ENCODE results near the gene NKRF.

The NKRF gene

GRCh38 chrX:119574394-119575266 lies 31.6 kb downstream of the NKRF start, which contains the start of gene UBE2A (continued):
- TF ChIP-seq, protein P1, sequence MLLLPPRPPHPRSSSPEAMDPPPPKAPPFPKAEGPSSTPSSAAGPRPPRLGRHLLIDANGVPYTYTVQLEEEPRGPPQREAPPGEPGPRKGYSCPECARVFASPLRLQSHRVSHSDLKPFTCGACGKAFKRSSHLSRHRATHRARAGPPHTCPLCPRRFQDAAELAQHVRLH (tag by site-specific recombination; IDR thresholded peaks at IDR 0.05) = peak; percentile 68; the same call in 1 of the 2 replicates
- no peak for TF ChIP-seq ZNF266 (tag by site-specific recombination; IDR thresholded peaks at IDR 0.05; ENCODE audit: low read depth)
- TF ChIP-seq ZSCAN4 (tag by site-specific recombination; IDR thresholded peaks at IDR 0.05) = peak; percentile 20; the same call in 1 of the 2 replicates
- 0 out of 2 replicates have a peak, but pooled peaks have one; percentile 42 for TF ChIP-seq ZBTB11 (tag by site-specific recombination; conservative IDR thresholded peaks at IDR 0.05; ENCODE audit: low read depth)
- TF ChIP-seq ZNF473 (tag by site-specific recombination; IDR thresholded peaks at IDR 0.05) = no peak
- TF ChIP-seq ZNF341 (tag by site-specific recombination; IDR thresholded peaks at IDR 0.05; ENCODE audit: low read depth) = peak; percentile 90
- TF ChIP-seq BCL11B (tag by site-specific recombination; IDR thresholded peaks at IDR 0.05; ENCODE audit: low read depth) = 0 out of 2 replicates have a peak, but pooled peaks have one; percentile 7
- peak; percentile 42; the same call in 1 of the 2 replicates for TF ChIP-seq INSM2 (tag by site-specific recombination; IDR thresholded peaks at IDR 0.05)
- peak; percentile 95 for TF ChIP-seq ZNF629 (tag by site-specific recombination; IDR thresholded peaks at IDR 0.05)
- TF ChIP-seq KLF1 (tag by site-specific recombination; IDR thresholded peaks at IDR 0.05) = peak; percentile 75; the same call in 1 of the 2 replicates
- no peak for TF ChIP-seq ZNF791 (tag by site-specific recombination; IDR thresholded peaks at IDR 0.05)
- TF ChIP-seq KLF9 (tag by site-specific recombination; IDR thresholded peaks at IDR 0.05; ENCODE audit: low read depth) = peak; percentile 74
- TF ChIP-seq ZNF76 (tag by site-specific recombination; IDR thresholded peaks at IDR 0.05; ENCODE audit: borderline replicate concordance, low read depth) = peak; percentile 74
- peak; percentile 43 for TF ChIP-seq CTCF (tag by site-specific recombination; IDR thresholded peaks at IDR 0.05)
- TF ChIP-seq, protein P2, sequence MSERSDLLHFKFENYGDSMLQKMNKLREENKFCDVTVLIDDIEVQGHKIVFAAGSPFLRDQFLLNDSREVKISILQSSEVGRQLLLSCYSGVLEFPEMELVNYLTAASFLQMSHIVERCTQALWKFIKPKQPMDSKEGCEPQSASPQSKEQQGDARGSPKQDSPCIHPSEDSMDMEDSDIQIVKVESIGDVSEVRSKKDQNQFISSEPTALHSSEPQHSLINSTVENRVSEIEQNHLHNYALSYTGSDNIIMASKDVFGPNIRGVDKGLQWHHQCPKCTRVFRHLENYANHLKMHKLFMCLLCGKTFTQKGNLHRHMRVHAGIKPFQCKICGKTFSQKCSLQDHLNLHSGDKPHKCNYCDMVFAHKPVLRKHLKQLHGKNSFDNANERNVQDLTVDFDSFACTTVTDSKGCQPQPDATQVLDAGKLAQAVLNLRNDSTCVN (tag by site-specific recombination; optimal IDR thresholded peaks at IDR 0.05) = peak; percentile 72
- TF ChIP-seq RBAK (tag by site-specific recombination; IDR thresholded peaks at IDR 0.05) = no peak
- TF ChIP-seq ZNF626 (tag by site-specific recombination; IDR thresholded peaks at IDR 0.05) = no peak
- TF ChIP-seq ZBTB17 (tag by site-specific recombination; IDR thresholded peaks at IDR 0.05) = peak; percentile 97
- no peak for TF ChIP-seq ZNF350 (tag by site-specific recombination; IDR thresholded peaks at IDR 0.05)
- TF ChIP-seq WT1 (tag by site-specific recombination; IDR thresholded peaks at IDR 0.05) = peak; percentile 47; the same call in 1 of the 2 replicates
- peak; percentile 48; the same call in 1 of the 2 replicates for TF ChIP-seq ZNF561 (tag by site-specific recombination; IDR thresholded peaks at IDR 0.05; ENCODE audit: borderline replicate concordance)
- TF ChIP-seq, protein P3, sequence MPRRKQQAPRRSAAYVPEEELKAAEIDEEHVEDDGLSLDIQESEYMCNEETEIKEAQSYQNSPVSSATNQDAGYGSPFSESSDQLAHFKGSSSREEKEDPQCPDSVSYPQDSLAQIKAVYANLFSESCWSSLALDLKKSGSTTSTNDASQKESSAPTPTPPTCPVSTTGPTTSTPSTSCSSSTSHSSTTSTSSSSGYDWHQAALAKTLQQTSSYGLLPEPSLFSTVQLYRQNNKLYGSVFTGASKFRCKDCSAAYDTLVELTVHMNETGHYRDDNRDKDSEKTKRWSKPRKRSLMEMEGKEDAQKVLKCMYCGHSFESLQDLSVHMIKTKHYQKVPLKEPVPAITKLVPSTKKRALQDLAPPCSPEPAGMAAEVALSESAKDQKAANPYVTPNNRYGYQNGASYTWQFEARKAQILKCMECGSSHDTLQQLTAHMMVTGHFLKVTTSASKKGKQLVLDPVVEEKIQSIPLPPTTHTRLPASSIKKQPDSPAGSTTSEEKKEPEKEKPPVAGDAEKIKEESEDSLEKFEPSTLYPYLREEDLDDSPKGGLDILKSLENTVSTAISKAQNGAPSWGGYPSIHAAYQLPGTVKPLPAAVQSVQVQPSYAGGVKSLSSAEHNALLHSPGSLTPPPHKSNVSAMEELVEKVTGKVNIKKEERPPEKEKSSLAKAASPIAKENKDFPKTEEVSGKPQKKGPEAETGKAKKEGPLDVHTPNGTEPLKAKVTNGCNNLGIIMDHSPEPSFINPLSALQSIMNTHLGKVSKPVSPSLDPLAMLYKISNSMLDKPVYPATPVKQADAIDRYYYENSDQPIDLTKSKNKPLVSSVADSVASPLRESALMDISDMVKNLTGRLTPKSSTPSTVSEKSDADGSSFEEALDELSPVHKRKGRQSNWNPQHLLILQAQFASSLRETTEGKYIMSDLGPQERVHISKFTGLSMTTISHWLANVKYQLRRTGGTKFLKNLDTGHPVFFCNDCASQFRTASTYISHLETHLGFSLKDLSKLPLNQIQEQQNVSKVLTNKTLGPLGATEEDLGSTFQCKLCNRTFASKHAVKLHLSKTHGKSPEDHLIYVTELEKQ (tag by site-specific recombination; IDR thresholded peaks at IDR 0.05; ENCODE audit: borderline replicate concordance) = peak; percentile 41; the same call in 1 of the 2 replicates
- TF ChIP-seq KLF16 (tag by site-specific recombination; IDR thresholded peaks at IDR 0.05) = peak; percentile 58; the same call in 1 of the 2 replicates
- TF ChIP-seq ZNF140 (tag by site-specific recombination; IDR thresholded peaks at IDR 0.05) = no peak
- TF ChIP-seq BCL11A (tag by site-specific recombination; IDR thresholded peaks at IDR 0.05; ENCODE audit: low read depth) = 0 out of 2 replicates have a peak, but pooled peaks have one; percentile 10

Measured in HEK293 (cell line).